Mammary epithelial cell (primary cell): ENCODE results near the gene GRID1.

Experiments
- EZH2 ChIP-seq: IDR thresholded peaks from 2 replicates; pipeline ENCODE4 v1.6.1; 2012; ENCODE audit warnings: low read length, inconsistent platforms, borderline replicate concordance
- TF ChIP-seq, protein P1 (sequence below), 2 donors: IDR thresholded peaks in 1 of 2; conservative IDR thresholded peaks in 1 of 2; 2 replicates each; pipeline ENCODE4 v1.5.1; 2011 to 2012; ENCODE audit warnings: inconsistent platforms in 2 of 2, low read length in 2 of 2, mild to moderate bottlenecking in 2 of 2, control low read depth in 1 of 2, low read depth in 1 of 2; ENCODE audit not compliant: insufficient read depth in 1 of 2; ENCODE audit errors: extremely low read depth in 1 of 2

DNA sequence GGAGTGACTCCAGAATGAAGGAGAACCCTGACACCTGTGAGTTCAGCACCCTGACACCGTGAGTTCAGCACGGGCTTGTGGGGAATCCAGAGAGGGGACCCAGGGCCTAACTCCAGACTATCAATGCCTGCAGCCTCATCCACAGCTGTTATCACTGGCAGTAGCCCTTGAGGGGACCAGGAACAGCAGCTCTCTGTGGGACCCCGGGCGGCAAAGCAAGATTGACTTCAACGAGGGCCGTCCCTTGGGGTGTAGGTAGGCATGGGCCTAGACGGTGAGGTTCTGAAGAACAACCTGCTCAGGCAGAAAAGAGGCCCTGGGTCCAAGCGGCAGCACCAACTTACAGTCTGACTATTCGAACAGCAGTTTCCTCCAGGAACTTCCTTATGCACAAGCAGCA lies 8.9 kb downstream of the GRID1 start:
- TF ChIP-seq, protein P1, sequence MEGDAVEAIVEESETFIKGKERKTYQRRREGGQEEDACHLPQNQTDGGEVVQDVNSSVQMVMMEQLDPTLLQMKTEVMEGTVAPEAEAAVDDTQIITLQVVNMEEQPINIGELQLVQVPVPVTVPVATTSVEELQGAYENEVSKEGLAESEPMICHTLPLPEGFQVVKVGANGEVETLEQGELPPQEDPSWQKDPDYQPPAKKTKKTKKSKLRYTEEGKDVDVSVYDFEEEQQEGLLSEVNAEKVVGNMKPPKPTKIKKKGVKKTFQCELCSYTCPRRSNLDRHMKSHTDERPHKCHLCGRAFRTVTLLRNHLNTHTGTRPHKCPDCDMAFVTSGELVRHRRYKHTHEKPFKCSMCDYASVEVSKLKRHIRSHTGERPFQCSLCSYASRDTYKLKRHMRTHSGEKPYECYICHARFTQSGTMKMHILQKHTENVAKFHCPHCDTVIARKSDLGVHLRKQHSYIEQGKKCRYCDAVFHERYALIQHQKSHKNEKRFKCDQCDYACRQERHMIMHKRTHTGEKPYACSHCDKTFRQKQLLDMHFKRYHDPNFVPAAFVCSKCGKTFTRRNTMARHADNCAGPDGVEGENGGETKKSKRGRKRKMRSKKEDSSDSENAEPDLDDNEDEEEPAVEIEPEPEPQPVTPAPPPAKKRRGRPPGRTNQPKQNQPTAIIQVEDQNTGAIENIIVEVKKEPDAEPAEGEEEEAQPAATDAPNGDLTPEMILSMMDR (conservative IDR thresholded peaks at IDR 0.05 in 1 of 2, IDR thresholded peaks at IDR 0.05 in 1 of 2; ENCODE audit: extremely low read depth in 1 of 2, insufficient read depth in 1 of 2, low read depth in 1 of 2, low read length in 2 of 2), result no peak
- TF ChIP-seq EZH2, result no peak
